Tibial nerve (tissue), 3 donors: ENCODE results near the gene LHFPL2.

Experiments used
- POLR2A ChIP-seq, 2 donors: fragments of 450-650 bp; IDR thresholded peaks; one replicate each; pipeline ENCODE4 v1.6.1; 2017; ENCODE audit warnings: antibody characterized with exemption in 2 of 2, mild to moderate bottlenecking in 2 of 2, moderate library complexity in 2 of 2
- TF ChIP-seq, protein P1 (sequence below), 5 experiments: fragments of 200-600 bp in 3 of 5; fragments of 450-650 bp in 2 of 5; sonication (generic) in 3 of 5; IDR thresholded peaks; one replicate each; pipeline ENCODE4 v1.5.1; 2016 to 2019; ENCODE audit warnings: antibody characterized with exemption in 5 of 5, mild to moderate bottlenecking in 3 of 5, moderate library complexity in 2 of 5

DNA sequence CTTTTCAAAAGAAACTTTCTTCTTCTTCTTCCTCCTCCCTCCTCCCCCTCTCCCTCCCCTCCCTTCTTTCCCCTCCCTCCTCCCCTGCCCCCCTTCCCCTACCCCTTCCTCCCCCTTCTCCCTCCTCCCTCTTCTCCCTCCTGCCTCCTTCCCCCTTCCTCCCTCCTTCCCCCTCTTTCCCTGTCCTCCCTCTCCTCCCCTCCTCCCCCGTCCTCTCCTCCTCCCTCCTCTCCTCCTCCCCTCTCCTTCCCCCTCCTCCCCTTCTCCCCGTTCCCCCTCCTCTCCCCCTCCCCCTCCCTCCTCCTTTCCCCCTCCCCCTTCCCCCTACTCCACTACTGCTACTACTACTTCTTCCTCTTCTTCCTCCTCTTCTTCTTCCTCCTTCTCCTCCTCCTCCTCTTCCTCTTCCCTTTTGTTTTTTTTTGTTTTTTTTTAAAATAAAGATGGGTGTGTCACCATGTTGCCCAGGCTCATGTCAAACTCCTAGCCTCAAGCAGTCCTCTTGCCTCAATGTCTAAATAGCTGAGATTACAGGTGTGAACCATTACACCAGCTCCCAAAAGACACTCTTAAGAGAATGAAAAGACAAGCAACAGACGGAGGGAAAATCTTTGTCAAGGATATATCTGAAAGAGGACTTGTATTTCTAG lies 200.7 kb downstream of the LHFPL2 start:
- TF ChIP-seq, protein P1, sequence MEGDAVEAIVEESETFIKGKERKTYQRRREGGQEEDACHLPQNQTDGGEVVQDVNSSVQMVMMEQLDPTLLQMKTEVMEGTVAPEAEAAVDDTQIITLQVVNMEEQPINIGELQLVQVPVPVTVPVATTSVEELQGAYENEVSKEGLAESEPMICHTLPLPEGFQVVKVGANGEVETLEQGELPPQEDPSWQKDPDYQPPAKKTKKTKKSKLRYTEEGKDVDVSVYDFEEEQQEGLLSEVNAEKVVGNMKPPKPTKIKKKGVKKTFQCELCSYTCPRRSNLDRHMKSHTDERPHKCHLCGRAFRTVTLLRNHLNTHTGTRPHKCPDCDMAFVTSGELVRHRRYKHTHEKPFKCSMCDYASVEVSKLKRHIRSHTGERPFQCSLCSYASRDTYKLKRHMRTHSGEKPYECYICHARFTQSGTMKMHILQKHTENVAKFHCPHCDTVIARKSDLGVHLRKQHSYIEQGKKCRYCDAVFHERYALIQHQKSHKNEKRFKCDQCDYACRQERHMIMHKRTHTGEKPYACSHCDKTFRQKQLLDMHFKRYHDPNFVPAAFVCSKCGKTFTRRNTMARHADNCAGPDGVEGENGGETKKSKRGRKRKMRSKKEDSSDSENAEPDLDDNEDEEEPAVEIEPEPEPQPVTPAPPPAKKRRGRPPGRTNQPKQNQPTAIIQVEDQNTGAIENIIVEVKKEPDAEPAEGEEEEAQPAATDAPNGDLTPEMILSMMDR (IDR thresholded peaks at IDR 0.05) = no peak
- no peak for TF ChIP-seq POLR2A (IDR thresholded peaks at IDR 0.05)
